WERI-Rb-1 (cell line): Measurements from ENCODE around the gene FXR2.
A peak's percentile ranks its signal among the peaks of the same experiment; 100 is the strongest.
"Not testable (repeated sequence)": the region's sequence is repeated elsewhere in the genome, so short reads cannot be mapped to it uniquely, and the experiment has no call there.

Experiments
- DNase-seq: peaks from one replicate; pipeline ENCODE4 v3.0.0-alpha.2; 2020
- H3K27ac ChIP-seq: fragments of 250-450 bp; sonication (Bioruptor Pico); 2 replicates; pipeline ENCODE4 v1.5.1; 2020; ENCODE audit warnings: mild to moderate bottlenecking, moderate library complexity
- H3K27me3 ChIP-seq: fragments of 250-450 bp; sonication (Bioruptor Pico); 2 replicates; pipeline ENCODE4 v1.5.1; 2021; ENCODE audit warnings: mild to moderate bottlenecking, low read depth, moderate library complexity; ENCODE audit not compliant: insufficient read depth, severe bottlenecking
- H3K36me3 ChIP-seq: fragments of 250-450 bp; sonication (Bioruptor Pico); 2 replicates; pipeline ENCODE4 v1.5.1; 2020; ENCODE audit warnings: mild to moderate bottlenecking, moderate library complexity
- H3K4me3 ChIP-seq: 2 replicates; pipeline ENCODE4 v1.5.1; 2011; ENCODE audit warnings: low read depth, mild to moderate bottlenecking, control low read depth, low read length
- H3K9me3 ChIP-seq: fragments of 250-450 bp; sonication (Bioruptor Pico); 2 replicates; pipeline ENCODE4 v1.5.1; 2021; ENCODE audit warnings: mild to moderate bottlenecking, moderate library complexity; ENCODE audit not compliant: severe bottlenecking
- CTCF ChIP-seq: IDR thresholded peaks from 2 replicates; pipeline ENCODE4 v1.5.1; 2011; ENCODE audit warnings: low read depth, mild to moderate bottlenecking, control low read depth, inconsistent platforms, low read length

Gene FXR2

GRCh38 chr17:7644775-7645174, 30.1 kb upstream of the FXR2 start:
- Histone ChIP-seq H3K27ac (no peak overlapping the region), H3K4me3 (no peak overlapping the region), H3K27me3 (no peaks in the 10 kb centered on the region), H3K9me3 (no peaks in the 10 kb centered on the region), H3K36me3 (no peaks in the 10 kb centered on the region)
- TF ChIP-seq CTCF = no peak
- DNase-seq = no peak

- H3K27me3 ChIP-seq, H3K9me3 ChIP-seq, H3K4me3 ChIP-seq, DNase-seq, H3K27ac ChIP-seq, H3K36me3 ChIP-seq: not testable (repeated sequence)
Measured at GRCh38 chr17:7641635-7642034, 26.9 kb upstream of the FXR2 start.

- no peak for TF ChIP-seq CTCF
- no peaks in the 10 kb centered on the region for H3K9me3 ChIP-seq
- H3K27ac ChIP-seq = no peak overlapping the region
- H3K4me3 ChIP-seq = no peak overlapping the region
- no peak for DNase-seq
- H3K36me3 ChIP-seq = no peaks in the 10 kb centered on the region
- H3K27me3 ChIP-seq = no peaks in the 10 kb centered on the region
Measured at GRCh38 chr17:7640783-7641182, 26.1 kb upstream of the FXR2 start.

GRCh38 chr17:7636163-7636562, 21.5 kb upstream of the FXR2 start:
- Histone ChIP-seq H3K9me3 (no peaks in the 10 kb centered on the region), H3K4me3 (no peak overlapping the region), H3K36me3 (no peaks in the 10 kb centered on the region), H3K27ac (no peak overlapping the region), H3K27me3 (no peaks in the 10 kb centered on the region)
- TF ChIP-seq CTCF = no peak
- DNase-seq = no peak

GRCh38 chr17:7634384-7634783, 19.7 kb upstream of the FXR2 start:
- peak; percentile 92 for DNase-seq
- no peak overlapping the region for H3K4me3 ChIP-seq

GRCh38 chr17:7633093-7633492, 18.4 kb upstream of the FXR2 start:
- peak; percentile 16; the same call in 1 of the 2 replicates for TF ChIP-seq CTCF
- Histone ChIP-seq H3K36me3 (no peaks in the 10 kb centered on the region), H3K27ac (no peak overlapping the region)

More at GRCh38 chr17:7634384-7634783, 19.7 kb upstream of the FXR2 start:
- TF ChIP-seq CTCF = peak; percentile 86
- H3K36me3 ChIP-seq = no peaks in the 10 kb centered on the region
- H3K27me3 ChIP-seq = no peaks in the 10 kb centered on the region
- H3K27ac ChIP-seq = no peak overlapping the region
- H3K9me3 ChIP-seq = no peaks in the 10 kb centered on the region

More at GRCh38 chr17:7633093-7633492, 18.4 kb upstream of the FXR2 start:
- Histone ChIP-seq H3K27me3 (no peaks in the 10 kb centered on the region), H3K9me3 (no peaks in the 10 kb centered on the region), H3K4me3 (no peak overlapping the region)
- DNase-seq = no peak
